ENCODE measurements around the gene TNIK. TPM values are rescaled to one million over a fixed set of nuclear protein-coding genes. Genes with fewer than 3 reads are reported as not detected.

TNIK gene
- total and polyA plus RNA-seq, 12 donors, result 9.3 to 51.9 (median 35.1) TPM

DNA sequence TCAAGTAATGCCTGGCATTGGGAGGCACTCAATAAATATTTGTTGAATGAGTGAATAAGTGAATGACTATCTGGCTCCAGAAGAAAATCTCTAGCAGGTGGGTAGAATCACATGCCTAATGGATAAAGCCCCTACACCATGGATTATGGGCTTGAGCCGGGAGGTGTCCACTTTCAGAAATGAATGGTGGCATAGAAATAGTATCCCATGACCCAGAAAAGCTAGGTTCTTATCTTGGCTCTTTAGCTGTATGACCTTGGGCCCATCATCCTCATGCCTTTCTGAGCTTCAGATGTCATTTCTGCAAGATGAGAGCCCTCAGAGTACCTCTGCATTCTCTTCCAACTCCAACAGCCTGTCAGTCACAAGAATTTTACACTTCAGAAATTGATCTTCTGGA is 37.3 kb upstream of the TNIK start:
- DNase-seq (no peak), ATAC-seq (no peak)
- Histone ChIP-seq H3K36me3 (no peaks in the 10 kb centered on the region), H3K27ac (no peak overlapping the region), H3K27me3 (no peaks in the 10 kb centered on the region), H3K4me1 (peaks cover 0 to 11% (median 0%) of the 10 kb centered on the region in 9 donors), H3K4me3 (no peak overlapping the region), H3K9me3 (no peaks in the 10 kb centered on the region)
- intact Hi-C loops (cut with DNase I), result no loop called here
- WGBS, 2 donors, result 46 to 65% methylated on average over 1 of the region's 1 CpG
- no peak for TF ChIP-seq CTCF (IDR thresholded peaks at IDR 0.05)

GRCh38 chr3:171495413-171495812 is 35.2 kb upstream of the TNIK start:
- ATAC-seq (no peak), DNase-seq (no peak)
- intact Hi-C loops (cut with DNase I), result no loop called here
- Histone ChIP-seq H3K36me3 (no peaks in the 10 kb centered on the region), H3K27ac (no peak overlapping the region), H3K4me1 (peaks cover 0 to 13% (median 4%) of the 10 kb centered on the region in 9 donors), H3K4me3 (no peak overlapping the region), H3K27me3 (no peaks in the 10 kb centered on the region), H3K9me3 (no peaks in the 10 kb centered on the region)
- no peak for TF ChIP-seq CTCF (IDR thresholded peaks at IDR 0.05)

DNA sequence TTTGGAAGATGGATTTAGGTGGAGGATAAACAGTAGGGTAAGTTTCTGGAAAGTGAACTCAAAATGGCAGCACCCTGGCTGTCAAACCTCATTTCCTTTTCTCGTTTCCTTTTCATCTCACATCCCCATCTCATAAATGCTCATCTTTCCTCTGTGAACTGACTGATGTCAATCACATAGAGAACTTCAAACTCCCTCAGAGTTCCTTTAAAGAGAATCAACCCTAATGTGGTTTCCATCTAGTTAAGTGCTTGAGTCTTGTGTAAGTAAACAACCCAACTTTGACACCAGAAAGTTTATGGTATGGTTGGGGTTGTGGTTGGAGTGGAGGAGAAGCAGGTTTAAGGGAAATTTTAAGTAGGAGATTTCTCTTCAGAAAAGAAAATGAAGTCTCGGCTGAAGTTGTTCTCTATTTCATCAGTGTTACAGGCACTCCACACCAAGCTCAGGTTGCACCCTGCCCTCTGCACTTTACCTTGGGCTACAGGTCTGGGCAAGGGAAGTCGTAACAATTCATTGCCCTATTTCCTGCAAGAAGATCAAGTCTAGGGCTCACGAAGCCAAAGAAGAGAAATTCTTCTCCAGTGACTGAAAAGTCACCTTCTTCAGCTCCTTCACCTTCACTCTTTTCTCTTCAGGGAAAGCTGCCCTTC is 34.4 kb upstream of the TNIK start:
- 83 to 90% methylated on average over 4 of the region's 4 CpGs for WGBS, 2 donors
- TF ChIP-seq CTCF (IDR thresholded peaks at IDR 0.05), result no peak
- Histone ChIP-seq H3K27ac (peak overlapping the region in 1 of 10 donors; percentile 44), H3K4me1 (peaks cover 0 to 13% (median 4%) of the 10 kb centered on the region in 9 donors), H3K9me3 (no peaks in the 10 kb centered on the region), H3K4me3 (no peak overlapping the region), H3K36me3 (no peaks in the 10 kb centered on the region), H3K27me3 (no peaks in the 10 kb centered on the region)
- DNase-seq (no peak), ATAC-seq (no peak)
- intact Hi-C loops (cut with DNase I), result no loop called here

- no peak for ATAC-seq
- H3K27me3 ChIP-seq, result no peaks in the 10 kb centered on the region
- H3K4me3 ChIP-seq, result peak overlapping the region in 2 of 10 donors; percentile 7 to 22
Measured at GRCh38 chr3:171491361-171491760, 31.2 kb upstream of the TNIK start.

More at GRCh38 chr3:171491361-171491760, 31.2 kb upstream of the TNIK start:
- 53 to 64% methylated on average over 2 of the region's 2 CpGs for WGBS, 2 donors
- H3K9me3 ChIP-seq, result no peaks in the 10 kb centered on the region
- no peak for DNase-seq
- peak overlapping the region in 1 of 10 donors; percentile 38 for H3K27ac ChIP-seq
- TF ChIP-seq CTCF (IDR thresholded peaks at IDR 0.05), result no peak
- H3K4me1 ChIP-seq, result peaks cover 0 to 13% (median 0%) of the 10 kb centered on the region in 9 donors
- H3K36me3 ChIP-seq, result no peaks in the 10 kb centered on the region
- intact Hi-C loops (cut with DNase I), result no loop called here
